ENCODE measurements around the gene COL9A3. TPM values are rescaled to one million over a fixed set of nuclear protein-coding genes. Genes with fewer than 3 reads are reported as not detected.
A peak's percentile ranks its signal among the peaks of the same experiment; 100 is the strongest.

Gene COL9A3
- total and polyA plus RNA-seq, 2 experiments from 2014 or later: 23.9 to 68.1 TPM

- H3K27me3 ChIP-seq: no peaks in the 10 kb centered on the region
- H4K20me1 ChIP-seq (ENCODE audit: insufficient read depth, poor library complexity, severe bottlenecking): peaks cover 36% of the 10 kb centered on the region
- peak; percentile 52 for DNase-seq (ENCODE audit: low spot score)
- TF ChIP-seq EZH2 (IDR thresholded peaks at IDR 0.05; ENCODE audit: borderline replicate concordance): no peak
- TF ChIP-seq CTCF (IDR thresholded peaks at IDR 0.05; ENCODE audit: poor library complexity): no peak
- no peak for TF ChIP-seq EZH2phosphoT487 (IDR thresholded peaks at IDR 0.05; ENCODE audit: low read depth, severe bottlenecking, unreplicated experiment)
- H2AFZ ChIP-seq: peak overlapping the region; percentile 80
- no peaks in the 10 kb centered on the region for H3K9me2 ChIP-seq (replicated peaks; ENCODE audit: insufficient read depth)
- peak overlapping the region; percentile 84 for H3K27ac ChIP-seq
- H3K9me3 ChIP-seq (ENCODE audit: low read depth): no peaks in the 10 kb centered on the region
- WGBS (ENCODE audit: low lambda C conversion rate, missing lambda C conversion rate): 1% methylated on average over 31 of the region's 58 CpGs
- H3K4me1 ChIP-seq (ENCODE audit: insufficient read depth): peaks cover 12% of the 10 kb centered on the region
- peaks cover 29% of the 10 kb centered on the region for H3K79me2 ChIP-seq
- H3K4me3 ChIP-seq: peak overlapping the region; percentile 97
- peak overlapping the region; percentile 99 for H3K4me2 ChIP-seq
- no peaks in the 10 kb centered on the region for H3K36me3 ChIP-seq (replicated peaks; ENCODE audit: insufficient read depth, low read depth)
These were observed 11.6 kb upstream of the COL9A3 start for GRCh38 chr20:62805155-62805710.

DNA sequence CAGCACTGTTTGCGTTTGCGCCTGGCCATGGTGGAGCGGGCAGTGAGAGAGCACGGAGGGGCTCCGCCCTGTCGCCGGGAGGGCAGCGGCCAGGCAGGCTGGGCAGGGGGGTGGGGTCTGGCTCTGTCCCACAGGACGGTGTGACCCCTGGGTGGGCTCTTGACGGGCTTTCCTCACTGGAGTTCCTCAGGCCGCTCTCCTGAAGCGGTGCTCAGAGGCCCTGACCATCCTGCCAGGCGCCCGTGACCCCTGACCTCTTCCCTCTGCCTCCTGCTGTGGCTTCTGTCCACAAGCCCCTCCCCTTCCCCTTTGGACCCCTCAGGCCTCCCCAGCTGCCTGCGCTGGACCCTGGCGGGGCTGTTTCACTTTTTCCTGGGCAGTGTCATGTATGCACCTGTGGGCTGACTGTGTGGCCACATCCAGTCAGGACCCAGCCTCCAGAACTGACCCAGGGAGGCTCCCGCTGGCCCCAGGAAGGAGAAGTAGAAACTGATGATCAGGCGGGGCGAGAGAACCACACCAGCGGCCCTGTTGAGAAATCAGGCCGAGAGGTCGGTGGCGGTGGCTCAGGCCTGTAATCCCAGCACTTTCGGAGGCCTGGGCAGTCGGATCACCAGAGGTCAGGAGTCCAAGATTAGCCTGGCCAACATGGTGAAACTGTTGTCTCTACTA, 11.0 kb upstream of the COL9A3 start:
- Histone ChIP-seq H3K27me3 (no peaks in the 10 kb centered on the region), H3K4me3 (peak overlapping the region; percentile 97), H4K20me1 (ENCODE audit: insufficient read depth, poor library complexity, severe bottlenecking) (peaks cover 36% of the 10 kb centered on the region), H3K4me2 (peak overlapping the region; percentile 99), H3K27ac (peak overlapping the region; percentile 84), H3K4me1 (ENCODE audit: insufficient read depth) (peaks cover 12% of the 10 kb centered on the region), H2AFZ (no peak overlapping the region), H3K36me3 (replicated peaks; ENCODE audit: insufficient read depth, low read depth) (no peaks in the 10 kb centered on the region), H3K79me2 (peaks cover 29% of the 10 kb centered on the region), H3K9me3 (ENCODE audit: low read depth) (no peaks in the 10 kb centered on the region), H3K9me2 (replicated peaks; ENCODE audit: insufficient read depth) (no peaks in the 10 kb centered on the region)
- 42% methylated on average over 16 of the region's 25 CpGs for WGBS (ENCODE audit: low lambda C conversion rate, missing lambda C conversion rate)
- TF ChIP-seq EZH2 (IDR thresholded peaks at IDR 0.05; ENCODE audit: borderline replicate concordance) (no peak), CTCF (IDR thresholded peaks at IDR 0.05; ENCODE audit: poor library complexity) (no peak), EZH2phosphoT487 (IDR thresholded peaks at IDR 0.05; ENCODE audit: low read depth, severe bottlenecking, unreplicated experiment) (no peak)
- DNase-seq (ENCODE audit: low spot score): peak; percentile 58

GRCh38 chr20:62806383-62807050, 10.3 kb upstream of the COL9A3 start:
- Histone ChIP-seq H3K4me1 (ENCODE audit: insufficient read depth) (peaks cover 12% of the 10 kb centered on the region), H3K9me2 (replicated peaks; ENCODE audit: insufficient read depth) (no peaks in the 10 kb centered on the region), H3K4me3 (no peak overlapping the region), H3K27ac (peak overlapping the region; percentile 84), H2AFZ (no peak overlapping the region), H3K27me3 (no peaks in the 10 kb centered on the region), H3K9me3 (ENCODE audit: low read depth) (no peaks in the 10 kb centered on the region), H4K20me1 (ENCODE audit: insufficient read depth, poor library complexity, severe bottlenecking) (peaks cover 36% of the 10 kb centered on the region), H3K4me2 (peak overlapping the region; percentile 99), H3K79me2 (peaks cover 29% of the 10 kb centered on the region), H3K36me3 (replicated peaks; ENCODE audit: insufficient read depth, low read depth) (no peaks in the 10 kb centered on the region)
- WGBS (ENCODE audit: low lambda C conversion rate, missing lambda C conversion rate): 83% methylated on average over 8 of the region's 11 CpGs
- no peak for DNase-seq (ENCODE audit: low spot score)
- no peak for TF ChIP-seq EZH2 (IDR thresholded peaks at IDR 0.05; ENCODE audit: borderline replicate concordance)
- no peak for TF ChIP-seq CTCF (IDR thresholded peaks at IDR 0.05; ENCODE audit: poor library complexity)
- no peak for TF ChIP-seq EZH2phosphoT487 (IDR thresholded peaks at IDR 0.05; ENCODE audit: low read depth, severe bottlenecking, unreplicated experiment)

All from hepatocyte (in vitro differentiated cells).